Mucosa of gallbladder (tissue), 1 donor: ENCODE results near the gene SLC39A11. TPM values are rescaled to one million over a fixed set of nuclear protein-coding genes. Genes with fewer than 3 reads are reported as not detected.
A peak's percentile ranks its signal among the peaks of the same experiment; 100 is the strongest.
"Not testable (repeated sequence)": the region's sequence is repeated elsewhere in the genome, so short reads cannot be mapped to it uniquely, and the experiment has no call there.

Experiments used
- DNase-seq: peaks from one replicate; pipeline ENCODE4 v3.0.0-alpha.2; 2020; ENCODE audit warnings: low spot score
- total RNA-seq: library from RNA; stranded (reverse); gene quantifications from one replicate; pipeline ENCODE4 v1.2.1, GENCODE V29; 2021
- donor health status: DM: no; HTN: no; CAD: no.

The SLC39A11 gene
- total RNA-seq, 1 donor from 2014 or later, result 62.8 TPM

GRCh38 chr17:72659811-72660210, 432.7 kb downstream of the SLC39A11 start:
- no peak for DNase-seq

GRCh38 chr17:72658675-72659074, 433.8 kb downstream of the SLC39A11 start:
- DNase-seq, result no peak

GRCh38 chr17:72657467-72658317, 434.8 kb downstream of the SLC39A11 start:
- no peak for DNase-seq

GRCh38 chr17:72656130-72656763, 436.2 kb downstream of the SLC39A11 start:
- DNase-seq, result no peak

GRCh38 chr17:72654706-72655105, 437.8 kb downstream of the SLC39A11 start:
- DNase-seq, result no peak

GRCh38 chr17:72651988-72652387, 440.5 kb downstream of the SLC39A11 start:
- DNase-seq, result no peak

- DNase-seq, result no peak
Observed at GRCh38 chr17:72648702-72649101, 443.8 kb downstream of the SLC39A11 start.

GRCh38 chr17:72646176-72646575, 446.3 kb downstream of the SLC39A11 start:
- DNase-seq, result no peak

GRCh38 chr17:72644492-72644891, 448.0 kb downstream of the SLC39A11 start:
- DNase-seq, result no peak

- no peak for DNase-seq
Observed at GRCh38 chr17:72643575-72644216, 448.8 kb downstream of the SLC39A11 start.

GRCh38 chr17:72642720-72643119, 449.8 kb downstream of the SLC39A11 start:
- DNase-seq, result no peak

- peak; percentile 61 for DNase-seq
Observed at GRCh38 chr17:72640415-72641165, 451.9 kb downstream of the SLC39A11 start.

GRCh38 chr17:72639711-72640110, 452.8 kb downstream of the SLC39A11 start:
- no peak for DNase-seq

GRCh38 chr17:72638932-72639331, 453.6 kb downstream of the SLC39A11 start:
- DNase-seq, result not testable (repeated sequence)

- DNase-seq, result no peak
Observed at GRCh38 chr17:72635034-72635635, 457.4 kb downstream of the SLC39A11 start.

- DNase-seq, result peak; percentile 57
Observed at GRCh38 chr17:72634621-72635020, 457.9 kb downstream of the SLC39A11 start.

GRCh38 chr17:72631949-72632684, 460.4 kb downstream of the SLC39A11 start:
- peak; percentile 88 for DNase-seq

- no peak for DNase-seq
Observed at GRCh38 chr17:72631568-72631948, 460.9 kb downstream of the SLC39A11 start.

GRCh38 chr17:72624652-72625051, 467.8 kb downstream of the SLC39A11 start:
- no peak for DNase-seq

- no peak for DNase-seq
Observed at GRCh38 chr17:72624226-72624625, 468.3 kb downstream of the SLC39A11 start.
